Urinary bladder (tissue), 4 donors: ENCODE data around the gene FGF6. TPM values are rescaled to one million over a fixed set of nuclear protein-coding genes. Genes with fewer than 3 reads are reported as not detected.
"Not testable (repeated sequence)": the region's sequence is repeated elsewhere in the genome, so short reads cannot be mapped to it uniquely, and the experiment has no call there.

Experiments
- DNase-seq: peaks from one replicate; pipeline ENCODE4 v3.0.0-alpha.2; 2015; ENCODE audit errors: extremely low spot score
- H3K27ac ChIP-seq: one replicate; pipeline ENCODE4 v1.5.1; 2013; ENCODE audit warnings: low read depth, mild to moderate bottlenecking, moderate library complexity
- H3K36me3 ChIP-seq: one replicate; pipeline ENCODE4 v1.6.1; 2013; ENCODE audit warnings: mild to moderate bottlenecking, moderate library complexity; ENCODE audit not compliant: insufficient read depth
- H3K4me1 ChIP-seq: one replicate; pipeline ENCODE4 v1.6.1; 2013; ENCODE audit warnings: mild to moderate bottlenecking, moderate library complexity; ENCODE audit not compliant: insufficient read depth
- H3K4me3 ChIP-seq: one replicate; pipeline ENCODE4 v1.5.1; 2013; ENCODE audit warnings: low read depth, low read length
- WGBS: extraction: QIAGEN DNeasy Blood & Tissue Kit; methylation state at CpG from one replicate; pipeline ENCODE4 v1.1.7; 2013; 5-methylcytosine and 5-hydroxymethylcytosine counted together
- polyA plus RNA-seq: library from polyadenylated mRNA; stranded (reverse); fragments of 200-250 nt; gene quantifications from one replicate; pipeline ENCODE4 v1.2.3, GENCODE V29; 2013
- total RNA-seq: library from RNA; depleted of rRNA; stranded (reverse); fragments of >200 nt; gene quantifications from one replicate; pipeline ENCODE4 v1.2.3, GENCODE V29; 2014
- donor health status: healthy with polysubstance abuse.
- donor health status: healthy.

Gene FGF6
- total and polyA plus RNA-seq, 2 donors = 0.16 to 0.74 TPM

DNA sequence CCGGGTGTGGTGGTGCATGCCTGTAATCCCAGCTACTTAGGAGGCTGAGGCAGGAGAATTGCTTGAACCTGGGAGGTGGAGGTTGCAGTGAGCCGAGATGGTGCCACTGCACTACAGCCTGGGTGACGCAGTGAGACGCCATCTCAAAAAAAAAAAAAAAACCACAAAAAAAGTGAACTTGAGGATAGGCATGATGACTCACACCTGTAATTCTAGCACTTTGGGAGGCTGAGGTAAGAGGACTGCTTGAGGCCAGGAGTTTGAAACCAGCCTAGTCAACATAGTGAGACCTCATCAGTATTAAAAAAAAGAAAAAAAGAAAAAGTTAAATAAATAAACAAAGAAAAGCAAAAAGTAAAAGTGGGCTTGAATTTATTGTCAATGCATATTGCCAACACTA is 10.2 kb upstream of the FGF6 start:
- DNase-seq, H3K4me3 ChIP-seq, H3K27ac ChIP-seq, H3K4me1 ChIP-seq, H3K36me3 ChIP-seq: not testable (repeated sequence)
- 84% methylated on average over 4 of the region's 4 CpGs for WGBS

- WGBS = 88% methylated on average over 4 of the region's 4 CpGs
- H3K4me1 ChIP-seq = no peaks in the 10 kb centered on the region
- DNase-seq = no peak
- no peak overlapping the region for H3K4me3 ChIP-seq
- no peaks in the 10 kb centered on the region for H3K36me3 ChIP-seq
- H3K27ac ChIP-seq = no peak overlapping the region
Observed at GRCh38 chr12:4454315-4454860, 8.8 kb upstream of the FGF6 start.

DNA sequence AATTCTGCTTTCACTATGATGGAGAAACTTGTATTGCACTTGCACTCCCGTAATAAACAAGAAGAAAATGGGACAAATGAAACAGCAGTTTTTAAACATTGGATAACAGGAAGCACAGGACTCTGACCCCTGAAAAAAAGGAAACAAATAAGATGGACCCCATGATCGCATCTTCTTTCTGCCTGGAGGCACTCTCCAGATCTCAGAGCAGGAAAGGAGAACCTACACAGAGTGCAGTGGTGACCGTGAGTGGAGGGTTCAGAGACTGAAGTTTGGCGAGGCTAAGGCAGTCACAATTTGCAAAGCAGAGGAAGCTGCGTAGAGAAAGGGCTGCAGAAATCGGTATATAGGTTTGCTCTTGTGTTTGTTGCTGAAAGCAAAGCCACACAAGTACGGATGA is 6.1 kb upstream of the FGF6 start:
- Histone ChIP-seq H3K4me1 (no peaks in the 10 kb centered on the region), H3K27ac (no peak overlapping the region), H3K4me3 (no peak overlapping the region), H3K36me3 (no peaks in the 10 kb centered on the region)
- WGBS = 78% methylated on average over 7 of the region's 7 CpGs
- no peak for DNase-seq

DNA sequence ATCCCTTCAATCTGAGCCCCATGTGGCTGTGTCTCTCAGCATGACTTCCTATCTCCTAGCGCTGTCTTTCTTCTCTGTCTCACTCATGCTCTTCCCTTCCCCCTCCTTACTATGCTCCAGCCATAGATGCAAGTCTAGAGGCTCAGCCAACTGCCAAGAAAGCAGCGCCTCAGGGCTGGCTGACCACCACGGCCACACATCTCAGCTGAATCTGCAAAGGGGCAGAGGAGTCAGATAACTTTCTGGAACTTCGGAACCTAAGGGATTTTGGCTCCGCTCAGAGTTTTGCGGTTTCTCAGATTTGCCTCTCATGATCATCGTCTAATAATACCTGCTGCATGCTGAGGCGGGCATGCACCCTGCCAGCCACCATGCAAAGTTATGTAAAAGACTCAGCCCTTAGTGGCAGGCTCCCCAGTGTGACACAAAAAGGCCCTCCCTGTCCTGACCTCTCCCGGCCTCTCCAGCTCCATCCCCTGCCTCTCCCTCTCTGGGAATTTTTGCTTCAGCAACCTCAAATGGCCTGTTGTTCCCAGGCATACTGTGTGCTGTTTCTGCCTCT is 5.0 kb upstream of the FGF6 start:
- no peaks in the 10 kb centered on the region for H3K4me1 ChIP-seq
- 41% methylated on average over 9 of the region's 9 CpGs for WGBS
- no peak overlapping the region for H3K27ac ChIP-seq
- no peak for DNase-seq
- H3K4me3 ChIP-seq = no peak overlapping the region
- H3K36me3 ChIP-seq = no peaks in the 10 kb centered on the region

DNA sequence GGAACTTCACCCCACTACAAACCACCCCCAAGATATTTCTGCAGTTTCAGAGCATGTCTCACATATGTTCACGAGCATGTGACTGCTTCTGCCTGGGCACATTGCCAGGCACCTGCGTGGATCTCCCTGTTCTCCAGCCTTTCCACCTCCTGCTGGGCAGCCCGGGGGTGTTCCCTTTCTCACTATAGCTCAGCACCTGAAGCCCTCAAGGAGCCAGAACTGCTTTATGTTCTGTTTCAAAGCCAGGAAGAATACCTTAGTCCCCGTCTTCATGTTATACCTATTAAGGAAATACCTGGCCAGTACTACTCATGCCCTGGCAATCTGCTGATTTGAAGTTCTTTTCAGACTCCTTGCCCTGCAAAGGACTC is 4.2 kb upstream of the FGF6 start:
- Histone ChIP-seq H3K4me1 (no peaks in the 10 kb centered on the region), H3K36me3 (no peaks in the 10 kb centered on the region), H3K27ac (no peak overlapping the region), H3K4me3 (no peak overlapping the region)
- DNase-seq = no peak
- WGBS = 61% methylated on average over 4 of the region's 4 CpGs

- H3K36me3 ChIP-seq = no peaks in the 10 kb centered on the region
- no peak for DNase-seq
- 89% methylated on average over 9 of the region's 9 CpGs for WGBS
- no peaks in the 10 kb centered on the region for H3K4me1 ChIP-seq
- H3K27ac ChIP-seq = no peak overlapping the region
- no peak overlapping the region for H3K4me3 ChIP-seq
Observed at GRCh38 chr12:4448943-4449850, 3.6 kb upstream of the FGF6 start.

GRCh38 chr12:4448371-4448940 is 2.8 kb upstream of the FGF6 start:
- no peak overlapping the region for H3K4me3 ChIP-seq
- H3K4me1 ChIP-seq = no peaks in the 10 kb centered on the region
- H3K36me3 ChIP-seq = no peaks in the 10 kb centered on the region
- WGBS = 82% methylated on average over 6 of the region's 6 CpGs
- H3K27ac ChIP-seq = no peak overlapping the region
- no peak for DNase-seq

GRCh38 chr12:4447151-4447550 is 1.5 kb upstream of the FGF6 start:
- Histone ChIP-seq H3K4me1 (no peaks in the 10 kb centered on the region), H3K4me3 (no peak overlapping the region), H3K27ac (no peak overlapping the region), H3K36me3 (no peaks in the 10 kb centered on the region)
- DNase-seq = no peak
- WGBS = 81% methylated on average over 3 of the region's 3 CpGs

DNA sequence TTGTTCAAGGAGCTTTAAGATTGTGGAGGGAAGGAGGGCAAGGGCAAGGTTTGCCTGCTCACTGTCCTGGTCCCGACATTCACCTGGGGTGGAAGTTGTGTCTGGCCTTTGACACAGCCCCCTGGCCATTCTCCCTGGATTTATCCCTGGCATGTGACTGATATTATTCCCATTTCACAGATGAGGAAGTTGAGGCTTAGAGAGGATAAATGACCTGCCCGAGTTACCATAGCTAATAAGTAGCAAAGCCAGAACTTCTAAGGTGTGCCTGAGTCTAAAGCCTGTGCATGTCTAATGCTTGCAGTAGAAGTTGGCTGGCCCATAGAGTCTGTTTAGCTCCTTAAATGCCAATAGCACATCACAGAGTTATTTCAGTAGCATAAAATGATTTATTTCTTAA is 720 bp upstream of the FGF6 start:
- Histone ChIP-seq H3K36me3 (no peaks in the 10 kb centered on the region), H3K4me3 (no peak overlapping the region), H3K4me1 (no peaks in the 10 kb centered on the region), H3K27ac (no peak overlapping the region)
- 94% methylated on average over 2 of the region's 2 CpGs for WGBS
- no peak for DNase-seq

DNA sequence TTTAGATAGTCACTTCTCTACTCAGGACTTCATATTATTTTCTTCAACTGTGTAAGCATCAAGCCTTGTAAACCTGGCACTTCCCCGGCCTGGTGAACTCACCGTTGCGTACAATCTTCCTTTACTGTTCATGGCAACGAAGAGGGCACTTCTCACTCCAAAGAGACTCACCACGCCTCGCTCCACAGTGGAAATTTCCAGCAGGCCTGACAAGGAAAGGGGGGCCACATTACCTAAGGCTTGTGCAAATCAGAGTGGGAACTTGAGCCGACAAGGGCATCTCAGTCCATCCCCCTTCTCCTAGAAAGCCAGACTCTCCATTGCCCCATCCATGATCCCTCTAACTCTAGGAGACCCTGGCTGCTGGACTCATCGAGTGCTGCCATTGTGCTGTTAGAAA is 1.6 kb downstream of the FGF6 start:
- no peaks in the 10 kb centered on the region for H3K36me3 ChIP-seq
- WGBS = 93% methylated on average over 8 of the region's 8 CpGs
- DNase-seq = no peak
- no peaks in the 10 kb centered on the region for H3K4me1 ChIP-seq
- no peak overlapping the region for H3K27ac ChIP-seq
- H3K4me3 ChIP-seq = no peak overlapping the region

GRCh38 chr12:4443616-4444015 is 2.0 kb downstream of the FGF6 start:
- Histone ChIP-seq H3K4me1 (no peaks in the 10 kb centered on the region), H3K27ac (no peak overlapping the region), H3K4me3 (no peak overlapping the region), H3K36me3 (no peaks in the 10 kb centered on the region)
- 92% methylated on average over 17 of the region's 17 CpGs for WGBS
- no peak for DNase-seq

DNA sequence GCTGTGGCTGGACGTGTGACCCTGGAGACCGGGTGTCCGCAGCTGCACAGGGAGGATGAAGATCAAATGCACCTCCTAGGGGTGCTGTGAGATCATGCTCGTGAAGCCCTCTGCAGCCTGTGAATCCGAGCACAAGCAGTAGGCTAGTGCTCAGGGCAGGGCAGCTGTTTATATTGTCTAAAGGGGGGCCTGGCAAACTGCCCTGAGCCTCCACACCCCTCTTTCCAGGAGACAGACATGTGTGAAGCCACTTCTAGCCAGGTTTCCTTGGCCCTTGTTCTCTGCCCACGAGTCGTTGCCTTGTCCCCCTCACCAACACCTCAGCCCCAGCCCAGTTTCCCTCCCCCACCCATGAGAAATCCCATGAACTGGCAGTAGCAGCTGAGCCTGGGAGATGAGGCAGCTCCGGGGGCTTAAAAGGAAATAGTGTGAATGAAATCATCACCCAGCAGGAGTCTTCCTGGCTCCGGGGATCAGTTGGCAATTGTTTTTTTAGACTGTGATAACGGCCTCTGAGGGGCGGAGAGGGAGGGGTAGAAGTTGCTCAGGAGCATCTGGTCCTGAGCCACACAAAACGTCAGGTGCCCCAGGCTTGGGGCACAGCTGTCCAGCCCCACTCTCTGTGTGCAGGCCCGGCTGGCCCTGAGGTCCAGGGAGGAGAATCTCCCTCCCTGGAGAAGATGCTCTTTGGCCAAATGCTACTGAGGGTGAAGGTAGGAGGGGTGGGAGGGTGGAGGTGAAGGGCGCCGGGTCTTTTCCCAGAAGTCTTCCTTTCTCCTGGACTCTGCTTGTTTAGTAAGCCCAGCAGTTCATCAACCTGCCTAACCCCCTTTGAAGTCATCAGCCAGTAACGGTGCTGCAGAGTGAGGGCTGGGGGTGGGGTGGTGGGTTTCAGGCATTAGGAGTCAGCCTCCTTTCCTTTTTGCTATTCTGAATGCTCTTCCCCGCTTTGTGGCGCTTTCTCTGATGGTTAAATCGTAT is 4.0 kb downstream of the FGF6 start:
- 31% methylated on average over 19 of the region's 19 CpGs for WGBS
- Histone ChIP-seq H3K36me3 (no peaks in the 10 kb centered on the region), H3K4me1 (no peaks in the 10 kb centered on the region), H3K27ac (no peak overlapping the region), H3K4me3 (no peak overlapping the region)
- no peak for DNase-seq
